Activated CD4-positive, CD25-positive, alpha-beta regulatory T cell (primary cell): ENCODE data around the gene GDPD3.
"Not testable (repeated sequence)": the region's sequence is repeated elsewhere in the genome, so short reads cannot be mapped to it uniquely, and the experiment has no call there.

Source experiments
- DNase-seq, 4 experiments: peaks; one replicate each; lab custom pipeline; 2025; lab: John Stamatoyannopoulos, UW

GDPD3 gene

GRCh38 chr16:30124985-30125379, 11.6 kb upstream of the GDPD3 start:
- no peak for DNase-seq

GRCh38 chr16:30122604-30123160, 9.3 kb upstream of the GDPD3 start:
- peak in 1 of 4 experiments; percentile 8 for DNase-seq

DNA sequence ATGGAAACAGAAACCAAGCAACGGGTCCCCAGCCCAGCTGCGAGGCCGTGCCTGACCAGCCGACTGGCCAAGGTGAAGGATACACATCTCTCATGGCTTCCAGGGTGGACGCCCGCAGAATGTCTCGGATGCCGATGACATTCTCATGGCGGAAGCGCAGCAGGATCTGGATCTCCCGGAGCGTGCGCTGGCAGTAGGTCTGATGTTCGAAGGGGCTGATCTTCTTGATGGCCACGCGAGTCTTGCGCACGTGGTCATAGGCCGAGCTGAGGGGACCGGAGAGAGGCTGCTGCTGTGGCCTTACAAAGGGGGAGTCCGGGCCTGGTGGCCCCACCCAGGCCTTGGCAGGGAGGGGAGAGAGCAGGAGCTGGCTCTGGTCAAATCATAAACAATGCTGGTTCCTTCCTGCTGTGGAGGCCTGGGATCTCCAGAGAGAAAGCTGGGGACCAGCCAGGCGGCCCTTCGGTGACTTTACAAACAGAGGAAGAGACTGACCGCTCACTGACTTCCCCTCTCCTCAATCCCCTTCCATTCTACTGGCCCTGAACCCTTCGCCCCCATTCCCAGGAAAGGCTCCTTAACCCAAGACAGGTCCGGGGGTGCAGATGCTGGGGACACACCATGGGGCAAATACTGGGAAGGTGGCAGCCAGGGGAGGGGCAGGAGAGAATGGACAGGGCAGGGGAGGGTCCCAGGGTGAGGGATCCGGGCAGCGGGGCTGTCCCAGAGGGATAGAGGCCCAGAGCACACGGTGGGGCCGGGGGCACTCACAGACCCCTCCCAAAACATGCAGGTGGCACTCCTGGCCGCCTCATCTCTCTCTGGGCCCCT, 8.6 kb upstream of the GDPD3 start:
- DNase-seq, result no peak

DNA sequence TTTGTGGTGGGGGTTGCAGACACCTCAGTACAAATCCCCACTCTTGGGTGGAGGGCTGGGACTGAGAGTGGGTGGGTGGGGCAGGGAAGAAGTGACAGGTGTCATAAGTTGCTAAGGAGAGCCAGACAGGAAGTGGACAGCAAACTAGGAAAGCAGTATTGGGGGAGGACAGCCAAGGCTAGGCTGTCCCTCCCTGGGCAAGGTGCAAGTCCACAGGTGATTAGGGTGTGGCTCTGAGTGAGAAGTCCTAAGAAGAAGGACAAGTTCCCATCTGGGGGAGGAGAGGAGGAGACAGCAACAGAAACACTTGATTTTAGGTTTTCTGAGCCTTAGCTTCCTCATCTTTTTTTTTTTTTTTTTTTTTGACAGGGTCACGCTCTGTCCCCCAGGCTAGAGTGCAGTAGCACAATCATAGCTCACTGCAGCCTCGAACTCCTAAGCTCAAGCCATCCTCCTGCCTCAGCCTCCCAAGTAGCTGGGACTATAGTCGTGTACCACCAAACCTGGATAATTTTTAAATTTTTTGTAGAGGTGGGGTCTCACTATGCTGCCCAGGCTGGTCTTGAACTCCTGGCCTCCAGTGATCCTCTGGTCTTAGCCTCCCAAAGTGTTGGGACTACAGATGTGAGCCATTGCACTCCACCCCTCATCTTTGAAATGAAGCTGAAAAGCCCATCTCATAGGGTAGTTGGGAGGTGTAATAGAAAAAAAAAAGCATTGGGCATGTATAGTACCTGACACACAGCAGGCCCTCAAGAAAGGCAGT, 7.2 kb upstream of the GDPD3 start:
- no peak for DNase-seq

DNA sequence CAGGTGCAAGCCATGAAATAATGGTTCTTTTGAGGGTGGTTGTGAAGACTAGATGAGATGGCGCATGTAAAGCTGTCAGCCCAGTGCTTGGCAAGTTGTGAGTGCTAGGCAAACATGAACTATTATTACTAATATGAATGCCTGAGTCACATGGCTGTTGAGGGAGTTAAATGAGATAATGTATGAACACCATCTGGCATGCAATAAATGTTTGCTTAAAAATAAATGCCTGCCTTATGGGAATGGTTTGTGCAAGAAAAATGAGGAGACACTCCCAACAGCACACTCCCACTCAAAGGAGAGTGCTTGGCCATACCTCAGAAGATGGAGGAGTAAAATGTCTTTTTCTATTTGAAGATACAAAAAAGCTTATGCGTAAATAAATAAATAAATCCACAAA, 6.1 kb upstream of the GDPD3 start:
- no peak for DNase-seq

DNA sequence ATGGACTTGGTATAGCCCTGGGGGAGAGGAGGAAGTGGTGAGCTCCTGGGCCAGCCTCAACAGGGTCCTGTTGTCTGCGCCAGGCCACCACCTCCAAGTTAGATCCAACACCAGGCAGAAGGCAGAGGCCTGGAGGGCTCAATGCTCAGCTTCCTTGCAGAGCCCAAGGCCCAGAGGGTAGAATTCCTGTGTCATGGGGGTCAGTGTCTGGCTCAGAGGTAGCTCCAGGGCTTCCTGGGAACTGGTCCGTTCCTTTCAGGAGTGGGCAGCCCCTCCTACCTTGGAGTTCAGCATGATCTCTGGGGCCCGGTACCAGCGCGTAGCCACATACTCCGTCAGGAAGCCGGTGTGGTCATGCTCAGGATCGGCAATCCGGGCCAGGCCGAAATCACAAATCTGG, 4.4 kb upstream of the GDPD3 start:
- DNase-seq, result no peak

DNA sequence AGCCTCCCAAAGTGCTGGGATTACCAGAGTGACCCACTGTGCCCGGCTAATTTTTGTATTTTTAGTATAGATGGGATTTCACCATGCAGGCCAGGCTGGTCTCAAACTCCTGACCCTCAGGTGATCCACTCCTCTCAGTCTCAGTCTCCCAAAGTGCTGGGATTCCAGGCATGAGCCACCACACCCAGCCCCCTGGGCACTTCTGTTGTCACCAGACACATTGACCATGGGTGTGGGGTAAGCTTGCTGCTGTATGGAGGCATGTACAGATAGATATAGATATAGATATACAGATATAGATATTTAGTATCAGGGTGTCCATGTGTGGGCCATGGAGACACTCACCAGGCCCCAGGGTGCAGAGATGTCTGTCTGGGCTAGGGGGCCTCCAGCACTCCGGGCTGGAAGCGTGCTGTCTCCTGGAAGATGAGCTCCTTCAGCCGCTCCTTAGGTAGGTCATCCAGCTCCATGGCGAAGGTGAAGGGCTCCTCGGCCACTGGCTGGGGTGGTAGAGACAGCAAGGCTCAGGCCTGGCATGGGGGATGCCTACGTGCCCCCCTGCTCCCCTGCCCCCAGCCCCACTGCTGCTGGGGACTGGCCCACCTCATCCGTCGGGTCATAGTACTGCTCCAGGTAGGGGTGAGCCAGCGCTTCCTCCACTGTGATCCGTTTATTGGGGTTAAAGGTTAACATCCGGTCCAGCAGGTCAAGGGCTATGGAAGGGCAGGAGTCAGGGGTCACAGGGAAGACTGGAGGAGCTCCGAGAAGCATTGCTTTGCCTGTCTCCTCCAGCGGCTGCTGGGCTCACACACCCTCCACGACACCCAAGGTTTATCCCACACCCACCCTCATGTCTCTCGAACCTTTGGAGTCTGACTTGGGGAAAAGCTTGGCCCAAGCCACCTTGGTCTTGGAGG, 3.2 kb upstream of the GDPD3 start:
- no peak for DNase-seq

DNA sequence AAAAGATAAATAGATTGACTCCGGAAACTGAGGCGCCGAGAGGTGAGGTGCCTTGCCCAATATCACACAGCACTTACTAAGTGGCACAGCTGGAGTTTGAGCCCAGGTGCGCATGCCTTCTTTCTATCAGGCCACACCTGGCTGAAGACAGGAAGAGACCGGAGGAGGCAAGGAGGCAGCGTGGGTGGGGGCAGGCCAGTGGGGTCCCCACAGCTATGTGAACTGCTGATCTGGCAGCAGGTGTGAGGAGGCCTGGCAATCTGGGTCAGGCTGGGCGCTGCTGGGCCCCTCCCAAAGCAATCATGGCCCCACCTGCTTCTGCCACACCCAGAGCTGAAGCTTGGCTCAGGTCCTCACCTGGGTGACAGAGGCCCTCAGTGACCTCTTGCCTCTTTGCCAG, 1.9 kb upstream of the GDPD3 start:
- DNase-seq, result no peak

GRCh38 chr16:30114833-30115232, 1.5 kb upstream of the GDPD3 start:
- DNase-seq, result not testable (repeated sequence)

DNA sequence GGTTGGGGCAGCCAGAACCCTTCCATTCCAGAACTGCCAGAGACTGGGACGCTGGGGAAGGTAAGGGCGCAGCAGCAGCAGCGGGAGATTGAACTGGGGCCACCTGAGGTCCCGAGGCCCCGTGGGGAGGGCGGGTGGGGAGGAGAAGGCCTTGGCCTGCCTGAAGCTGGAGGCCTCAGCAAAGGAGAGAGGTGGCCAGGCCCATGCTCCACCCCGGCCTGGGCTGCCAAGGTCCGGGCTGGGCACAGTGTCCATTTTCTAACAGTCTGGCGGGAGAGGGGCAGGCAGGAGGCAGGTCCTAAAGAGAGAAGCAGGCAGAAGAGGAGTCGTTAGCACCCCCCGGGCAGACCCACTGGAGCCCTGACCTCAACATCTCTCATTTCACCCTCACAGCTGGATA, 1.1 kb upstream of the GDPD3 start:
- DNase-seq, result no peak

DNA sequence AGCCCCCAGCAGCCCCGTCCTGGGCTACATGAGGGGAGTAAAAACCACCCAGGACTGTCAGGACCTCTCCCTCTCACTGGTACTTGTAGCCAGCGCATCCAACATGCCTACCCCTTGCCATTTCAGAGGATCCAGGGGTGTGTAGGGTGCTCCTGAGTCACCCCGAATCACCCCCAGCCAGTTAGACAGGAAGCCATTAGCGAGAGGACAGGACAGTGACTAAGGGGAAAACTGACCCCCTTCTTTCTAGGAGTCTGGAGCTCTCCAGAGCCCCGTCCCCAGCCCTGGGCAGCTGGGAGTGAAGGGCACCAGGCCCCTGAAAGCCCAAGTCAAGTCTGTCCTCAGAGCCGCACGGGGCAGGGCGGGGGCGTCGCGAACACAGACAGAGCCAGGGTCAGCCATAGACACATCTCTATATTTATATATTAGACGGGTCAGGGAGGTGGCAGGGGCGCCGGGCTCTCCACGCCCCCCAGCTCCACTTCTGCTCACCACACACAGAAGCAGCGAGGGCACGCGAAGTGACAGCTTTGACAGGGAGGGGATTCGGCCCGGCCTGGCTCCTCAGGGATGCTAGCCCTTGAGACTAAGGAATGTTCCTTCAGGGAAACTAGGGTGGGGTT, 485 bp upstream of the GDPD3 start:
- DNase-seq, result no peak

GRCh38 chr16:30112197-30113030, 923 bp downstream of the GDPD3 start:
- peak; percentile 13 to 56 (median 44) for DNase-seq

- DNase-seq, result no peak
Observed at GRCh38 chr16:30110661-30111060, 2.7 kb downstream of the GDPD3 start.

- no peak for DNase-seq
Observed at GRCh38 chr16:30108059-30108850, 5.1 kb downstream of the GDPD3 start.

DNA sequence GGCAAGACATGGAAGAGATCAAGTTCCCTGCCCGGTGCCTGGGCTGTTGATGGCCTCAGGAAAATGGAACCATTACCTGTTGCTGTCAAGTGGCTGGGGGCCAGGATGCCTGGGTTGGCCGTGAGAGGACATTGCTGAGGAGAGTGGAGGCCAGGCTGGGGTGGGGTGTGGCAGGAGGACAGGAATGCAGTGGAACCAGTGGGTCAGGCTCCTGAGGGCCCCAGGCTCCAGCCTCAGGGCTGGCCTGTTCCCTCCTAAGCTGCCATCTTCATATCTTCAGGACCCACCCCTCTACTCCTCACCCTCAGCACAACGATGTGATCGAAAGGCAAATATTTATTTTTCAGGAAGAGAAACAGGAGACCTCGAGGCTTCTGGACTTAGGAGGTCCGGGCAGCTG, 8.8 kb downstream of the GDPD3 start:
- DNase-seq, result no peak

DNA sequence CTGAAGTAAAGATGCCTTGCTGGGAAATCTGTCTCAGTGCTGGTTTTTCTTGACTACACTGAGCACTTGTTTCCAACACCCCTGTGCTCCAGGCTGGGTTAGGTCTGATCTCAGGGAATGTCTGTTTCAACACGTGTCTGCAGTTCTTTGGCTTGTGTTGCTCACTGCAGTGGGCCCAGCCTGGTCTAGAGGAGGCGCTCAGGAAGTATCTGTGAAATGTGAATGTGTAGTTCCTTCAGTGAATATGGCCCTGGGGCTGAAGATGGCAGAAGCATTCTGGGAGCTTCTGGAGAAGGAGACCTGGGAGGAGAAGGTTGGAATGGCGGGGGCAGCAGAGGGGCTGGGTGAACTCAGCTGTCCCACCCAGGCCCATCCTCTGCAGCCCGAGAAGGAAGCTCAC, 9.2 kb downstream of the GDPD3 start:
- no peak for DNase-seq

GRCh38 chr16:30096862-30097563, 16.3 kb downstream of the GDPD3 start:
- no peak for DNase-seq

GRCh38 chr16:30096105-30096861, 17.1 kb downstream of the GDPD3 start, which contains the start of gene YPEL3:
Gene YPEL3, minus strand, starts transcription at chr16:30096213. Its CDS starts 731 bp downstream, at chr16:30095482.
- peak; percentile 71 to 86 (median 84) for DNase-seq
